ENCODE data around the gene SHLD1. TPM values are rescaled to one million over a fixed set of nuclear protein-coding genes. Genes with fewer than 3 reads are reported as not detected.
A peak's percentile ranks its signal among the peaks of the same experiment; 100 is the strongest.

SHLD1 gene
- total RNA-seq, 2 experiments from 2014 or later: 7.9 to 9.4 TPM

DNA sequence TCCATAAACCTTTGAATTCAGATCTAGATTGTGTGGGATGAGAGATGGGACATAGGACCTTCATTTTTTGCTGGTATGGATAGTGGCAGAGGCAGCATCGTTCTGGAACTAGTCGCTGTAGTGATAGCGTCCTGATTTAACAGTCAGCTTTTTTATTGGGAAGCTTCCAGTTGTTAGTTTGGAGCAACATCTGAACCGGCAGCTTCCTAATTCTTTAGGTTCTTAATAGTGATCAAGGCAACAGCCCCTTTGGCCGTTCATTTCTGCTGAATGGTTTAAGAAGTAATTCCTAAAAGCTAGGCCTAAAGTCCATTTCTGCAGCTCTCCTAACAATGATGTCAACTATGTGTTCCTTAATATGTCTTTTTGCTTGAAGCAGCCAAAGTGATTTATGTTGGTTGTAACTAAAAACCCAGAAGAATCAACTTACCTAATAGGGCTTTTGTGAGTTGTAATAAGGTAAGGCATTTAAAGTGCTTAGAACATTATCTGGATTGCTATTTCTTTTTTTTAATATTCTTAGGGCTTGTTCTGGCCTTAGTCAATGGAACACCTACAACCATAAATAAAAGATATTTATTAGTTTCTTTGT, 90.3 kb downstream of the SHLD1 start:
- POLR2A ChIA-PET: no interaction called here
- peaks cover 37% of the 10 kb centered on the region for H3K4me1 Mint-ChIP-seq
- H3K27me3 Mint-ChIP-seq: no peaks in the 10 kb centered on the region
- no peak for DNase-seq
- CTCF ChIA-PET: no interaction called here
- no peaks in the 10 kb centered on the region for H3K9me3 Mint-ChIP-seq
- no peak overlapping the region for H3K27ac Mint-ChIP-seq
- no peak overlapping the region for H3K4me3 Mint-ChIP-seq
- peaks cover 5% of the 10 kb centered on the region for H3K36me3 Mint-ChIP-seq (ENCODE audit: low read depth)

DNA sequence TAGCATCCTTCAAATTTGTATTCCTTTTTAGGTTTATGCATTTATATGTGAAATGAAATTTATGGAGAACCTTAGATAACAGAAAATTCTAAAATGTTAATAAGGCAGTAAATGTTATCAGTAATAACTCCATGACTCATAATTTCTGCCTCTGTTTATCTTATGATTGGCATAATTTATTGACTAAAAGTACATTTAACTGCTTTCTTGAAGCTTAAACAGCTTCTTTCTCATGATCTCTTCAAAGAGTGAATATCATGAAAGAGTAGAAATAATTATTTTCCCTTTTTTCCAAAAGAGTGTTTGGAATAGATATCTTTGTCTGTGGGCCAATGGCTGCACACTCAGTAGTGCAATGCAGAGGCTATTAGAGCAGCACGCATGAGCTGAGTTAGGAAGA, 91.3 kb downstream of the SHLD1 start:
- CTCF ChIA-PET: interaction anchor here (0.5 kb wide), 1 partner anchor 56 kb away, joined by 3 read pairs; no protein-coding TSS in a partner anchor
- peaks cover 36% of the 10 kb centered on the region for H3K4me1 Mint-ChIP-seq
- H3K4me3 Mint-ChIP-seq: no peak overlapping the region

DNA sequence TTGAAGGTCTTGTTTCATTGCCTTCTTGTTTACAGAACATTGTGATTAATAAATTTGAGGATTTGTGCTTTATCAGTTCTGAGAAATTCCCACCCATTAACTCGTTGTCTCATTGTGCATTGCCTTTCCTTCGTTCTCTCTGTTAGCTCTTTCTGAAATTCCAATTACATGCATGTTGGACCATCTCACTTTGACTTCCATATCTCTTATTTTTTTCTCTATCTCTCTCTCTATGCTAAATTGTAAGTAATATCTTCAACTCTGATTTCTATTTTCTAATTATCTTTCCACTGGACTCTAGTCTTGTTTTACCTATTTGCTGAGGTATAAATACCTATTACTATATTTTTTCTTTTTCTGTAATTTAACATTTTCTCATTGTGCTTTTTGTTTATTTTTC, 92.3 kb downstream of the SHLD1 start:
- no peak overlapping the region for H3K27ac Mint-ChIP-seq
- ChIA-PET POLR2A (interaction anchor here (0.9 to 1.4 kb wide), 2 partner anchors 77 to 105 kb away, joined by 3 to 4 read pairs; no protein-coding TSS in a partner anchor), CTCF (interaction anchor here (0.8 to 1.1 kb wide), 2 partner anchors 8 to 77 kb away, joined by 3 read pairs; no protein-coding TSS in a partner anchor)

More for the DNA sequence above, 91.3 kb downstream of the SHLD1 start:
- Mint-ChIP-seq H3K27ac (no peak overlapping the region), H3K27me3 (no peaks in the 10 kb centered on the region), H3K9me3 (no peaks in the 10 kb centered on the region), H3K36me3 (ENCODE audit: low read depth) (peaks cover 5% of the 10 kb centered on the region)
- POLR2A ChIA-PET: interaction anchor here (0.9 kb wide), 1 partner anchor 106 kb away, joined by 3 read pairs; no protein-coding TSS in a partner anchor
- DNase-seq: no peak

DNA sequence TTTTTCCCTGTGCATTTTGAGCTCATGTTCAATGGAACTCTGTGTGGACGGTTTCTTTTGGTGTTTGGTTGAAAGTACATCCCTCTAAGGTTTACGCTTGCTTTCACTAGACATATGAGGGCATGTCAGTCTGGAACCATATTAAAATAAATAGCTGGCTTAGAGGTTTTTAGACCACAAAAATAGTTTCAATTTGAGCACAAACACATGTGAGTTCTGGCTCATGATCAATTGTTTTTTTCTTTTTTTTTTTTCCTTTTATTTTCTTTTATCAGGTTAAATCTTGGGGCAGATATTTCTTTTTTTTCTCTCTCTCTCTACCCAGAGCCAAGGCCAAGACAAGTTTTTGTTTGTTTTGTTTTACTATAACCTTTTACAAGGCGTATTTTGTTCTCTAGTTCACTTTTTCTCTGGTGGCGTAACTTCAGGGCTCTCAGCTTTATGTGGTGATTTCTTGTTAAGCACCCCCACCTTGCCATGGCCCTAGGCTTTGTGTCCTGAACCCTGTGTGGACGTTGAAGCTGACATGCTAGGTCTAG, 92.9 kb downstream of the SHLD1 start:
- Mint-ChIP-seq H3K27me3 (no peaks in the 10 kb centered on the region), H3K27ac (peak overlapping the region; percentile 24)
- CTCF ChIA-PET: interaction anchor here (0.8 to 1.1 kb wide), 3 partner anchors 9 to 313 kb away, joined by 3 read pairs; no protein-coding TSS in a partner anchor

More for the DNA sequence above, 92.3 kb downstream of the SHLD1 start:
- DNase-seq: no peak
- no peaks in the 10 kb centered on the region for H3K27me3 Mint-ChIP-seq
- H3K4me3 Mint-ChIP-seq: no peak overlapping the region
- H3K36me3 Mint-ChIP-seq (ENCODE audit: low read depth): peaks cover 5% of the 10 kb centered on the region
- peaks cover 35% of the 10 kb centered on the region for H3K4me1 Mint-ChIP-seq
- H3K9me3 Mint-ChIP-seq: no peaks in the 10 kb centered on the region

DNA sequence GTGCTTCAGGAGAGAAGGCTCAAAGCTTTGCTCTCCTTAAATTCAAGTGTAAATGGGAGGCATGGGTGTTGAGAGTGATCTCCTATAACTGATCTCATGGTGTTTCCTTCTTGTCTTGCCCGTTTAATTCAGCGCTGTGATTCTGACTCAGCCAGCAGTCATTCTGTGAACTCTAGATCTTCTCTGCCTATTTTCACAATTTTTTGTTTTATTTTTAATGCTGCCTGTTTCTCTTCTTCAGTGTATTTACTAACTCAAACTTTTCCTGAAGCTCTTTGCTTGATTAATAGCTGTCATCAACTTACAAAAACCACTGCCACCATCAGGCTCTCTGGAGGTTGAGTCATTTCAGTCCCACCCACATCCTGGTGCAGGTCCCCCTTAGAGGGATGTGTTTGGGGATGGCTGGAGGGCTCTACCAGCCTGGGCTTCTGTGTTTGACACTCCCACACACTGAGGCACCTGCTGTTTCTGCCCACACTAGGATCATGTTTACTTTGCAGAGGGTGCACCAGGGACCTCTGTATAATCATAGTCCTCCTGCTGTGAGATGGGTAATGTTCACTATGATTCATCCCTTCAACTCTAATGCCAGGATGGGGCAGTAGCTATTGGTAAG, 94.0 kb downstream of the SHLD1 start:
- peak overlapping the region; percentile 40 for H3K27ac Mint-ChIP-seq
- ChIA-PET CTCF (interaction anchor here (1.0 to 1.1 kb wide), 2 partner anchors 75 to 314 kb away, joined by 3 read pairs; no protein-coding TSS in a partner anchor), POLR2A (interaction anchor here (0.6 to 2.2 kb wide), 4 partner anchors 75 to 103 kb away, joined by 3 to 8 read pairs (median 4); no protein-coding TSS in a partner anchor)
- peaks cover 5% of the 10 kb centered on the region for H3K36me3 Mint-ChIP-seq (ENCODE audit: low read depth)
- peaks cover 46% of the 10 kb centered on the region for H3K4me1 Mint-ChIP-seq
- no peaks in the 10 kb centered on the region for H3K9me3 Mint-ChIP-seq
- H3K27me3 Mint-ChIP-seq: peaks cover 2% of the 10 kb centered on the region
- peak; percentile 73 for DNase-seq
- H3K4me3 Mint-ChIP-seq: no peak overlapping the region

More for the DNA sequence above, 92.9 kb downstream of the SHLD1 start:
- DNase-seq: no peak
- Mint-ChIP-seq H3K4me3 (no peak overlapping the region), H3K9me3 (no peaks in the 10 kb centered on the region), H3K4me1 (peaks cover 37% of the 10 kb centered on the region), H3K36me3 (ENCODE audit: low read depth) (peaks cover 5% of the 10 kb centered on the region)
- POLR2A ChIA-PET: interaction anchor here (0.8 to 2.2 kb wide), 3 partner anchors 19 to 104 kb away, joined by 4 to 8 read pairs (median 4); no protein-coding TSS in a partner anchor

DNA sequence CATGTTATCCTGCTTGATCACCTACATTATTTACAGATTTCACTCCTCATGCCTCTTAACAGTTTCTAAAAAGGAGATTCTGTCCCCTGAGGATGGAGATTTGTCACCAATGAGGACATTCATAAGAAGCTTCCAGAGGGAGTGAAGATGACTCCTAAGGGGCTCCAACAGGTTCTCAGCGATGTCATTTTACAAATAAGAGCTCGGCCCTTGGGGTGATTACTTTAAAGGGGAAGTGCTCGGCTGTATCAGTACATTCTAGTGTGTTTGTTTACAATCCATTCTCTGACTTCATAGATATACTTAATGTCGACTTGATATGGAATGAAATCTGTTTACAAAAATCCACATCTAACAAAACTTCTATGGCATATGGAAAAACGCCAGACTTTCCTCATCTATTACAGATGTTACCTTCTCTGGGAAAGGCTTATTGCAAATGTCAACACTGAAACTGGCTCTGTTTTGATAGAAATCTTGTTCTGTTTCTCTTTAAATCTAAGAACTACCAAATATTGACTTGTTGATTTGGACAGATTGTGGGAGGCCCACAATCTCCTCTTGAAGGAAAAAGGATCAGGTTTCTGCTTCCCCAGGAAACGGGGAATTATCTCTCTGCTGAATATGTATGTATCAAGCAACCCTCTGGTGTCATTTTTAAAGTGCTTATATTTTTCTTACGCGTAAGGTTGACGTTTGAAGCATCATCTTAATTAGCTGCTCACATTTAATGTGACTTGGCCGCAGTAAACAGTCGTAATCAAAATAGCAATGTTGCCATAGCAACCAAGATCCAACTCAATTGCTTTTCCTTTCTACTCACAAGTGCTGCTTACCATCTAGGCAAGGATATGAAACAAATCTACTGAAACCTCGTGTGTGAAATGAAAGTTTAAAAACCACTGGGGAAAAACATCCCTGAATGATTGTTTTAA, 95.7 kb downstream of the SHLD1 start:
- no peak for DNase-seq
- H3K36me3 Mint-ChIP-seq (ENCODE audit: low read depth): peaks cover 5% of the 10 kb centered on the region
- H3K4me3 Mint-ChIP-seq: no peak overlapping the region
- peaks cover 47% of the 10 kb centered on the region for H3K4me1 Mint-ChIP-seq
- H3K27me3 Mint-ChIP-seq: peaks cover 2% of the 10 kb centered on the region
- no peak overlapping the region for H3K27ac Mint-ChIP-seq
- H3K9me3 Mint-ChIP-seq: no peaks in the 10 kb centered on the region
- CTCF ChIA-PET: no interaction called here
- POLR2A ChIA-PET: interaction anchor here (0.6 to 0.9 kb wide), 2 partner anchors 19 to 29 kb away, joined by 4 read pairs; no protein-coding TSS in a partner anchor

DNA sequence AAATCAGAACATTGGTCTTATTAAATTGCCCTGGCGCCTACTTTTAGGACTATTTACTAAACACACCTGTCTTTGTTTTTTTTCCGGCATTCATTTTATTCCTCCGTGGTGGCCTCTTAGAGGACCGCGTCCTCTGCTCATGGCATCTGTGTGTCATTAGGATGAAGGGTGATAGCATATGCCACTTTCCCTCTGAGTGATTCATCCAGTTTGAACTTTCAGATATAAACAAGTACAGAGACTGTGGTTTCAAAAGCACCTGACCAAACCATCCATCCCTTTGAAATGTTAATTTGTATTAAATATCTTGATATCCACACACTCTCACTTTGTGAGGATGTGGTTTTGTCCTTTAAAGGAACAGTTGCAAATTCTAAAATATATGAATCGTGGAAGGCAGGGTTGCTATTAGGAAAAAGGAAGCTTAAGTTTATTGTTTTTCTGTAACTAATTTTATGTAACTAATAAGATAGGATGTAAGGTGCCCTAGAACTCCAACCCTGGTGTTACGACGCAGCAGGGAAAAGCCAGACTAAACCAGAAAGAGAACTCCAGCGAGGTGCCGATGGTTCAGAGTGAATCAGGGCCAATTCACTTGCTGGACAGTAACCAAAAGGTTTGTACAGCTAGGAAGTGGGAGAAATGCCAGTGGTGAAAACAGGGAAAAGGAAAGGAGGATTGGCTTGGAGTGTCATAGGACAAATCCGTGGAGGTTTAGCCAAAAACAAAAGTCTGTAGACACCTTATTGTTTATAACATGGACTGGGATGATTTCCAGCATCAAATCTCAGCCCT, 98.7 kb downstream of the SHLD1 start:
- ChIA-PET POLR2A (no interaction called here), CTCF (interaction anchor here (0.6 kb wide), 1 partner anchor 174 kb away, joined by 4 read pairs; no protein-coding TSS in a partner anchor)
- Mint-ChIP-seq H3K27me3 (peaks cover 2% of the 10 kb centered on the region), H3K36me3 (ENCODE audit: low read depth) (no peaks in the 10 kb centered on the region), H3K4me3 (no peak overlapping the region), H3K4me1 (peaks cover 29% of the 10 kb centered on the region), H3K27ac (no peak overlapping the region), H3K9me3 (no peaks in the 10 kb centered on the region)
- DNase-seq: no peak

DNA sequence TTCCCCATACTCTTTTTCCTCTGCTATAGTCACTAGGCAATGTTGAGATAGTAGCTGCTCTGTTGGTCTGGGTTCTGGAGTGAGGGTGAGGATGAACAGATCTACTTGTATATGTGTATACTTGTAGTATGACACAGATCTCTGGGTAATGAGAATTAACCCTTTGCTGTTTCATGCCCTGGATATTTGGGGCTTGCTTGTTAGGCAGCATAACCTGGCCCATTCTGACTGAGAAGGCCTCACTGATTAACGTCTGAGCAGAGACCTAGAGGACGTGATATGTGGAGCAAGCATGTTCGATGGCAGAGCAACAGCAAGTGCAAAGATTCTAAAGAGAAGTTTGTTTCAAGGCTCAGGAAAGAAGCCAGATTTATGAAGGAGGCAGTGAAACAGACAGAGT, 105.7 kb downstream of the SHLD1 start:
- ChIA-PET CTCF (interaction anchor here (0.6 kb wide), 1 partner anchor 1618 kb away, joined by 3 read pairs; no protein-coding TSS in a partner anchor), POLR2A (no interaction called here)
- Mint-ChIP-seq H3K9me3 (peaks cover 5% of the 10 kb centered on the region), H3K27ac (no peak overlapping the region), H3K4me3 (no peak overlapping the region), H3K36me3 (ENCODE audit: low read depth) (peaks cover 4% of the 10 kb centered on the region), H3K27me3 (no peaks in the 10 kb centered on the region), H3K4me1 (no peaks in the 10 kb centered on the region)
- DNase-seq: no peak

DNA sequence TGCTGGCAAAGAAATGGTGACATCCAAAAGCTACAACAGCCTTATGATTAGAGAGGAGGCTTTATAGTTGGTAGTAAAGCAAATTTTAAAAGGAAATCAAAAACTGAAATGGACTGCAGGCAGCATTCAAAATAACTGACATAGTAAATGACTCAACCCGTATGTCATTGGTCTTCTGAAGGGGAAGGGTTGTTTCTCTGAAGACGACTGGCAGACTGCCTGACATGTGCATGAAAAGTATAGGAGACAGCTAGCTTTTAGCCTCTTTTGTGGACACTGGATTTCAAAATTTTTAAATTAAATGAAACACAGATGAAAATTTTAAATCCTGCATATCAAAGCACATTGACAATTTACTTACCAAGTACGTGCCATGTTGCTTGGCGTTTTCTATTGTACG, 109.4 kb downstream of the SHLD1 start:
- Mint-ChIP-seq H3K27me3 (no peaks in the 10 kb centered on the region), H3K9me3 (peaks cover 5% of the 10 kb centered on the region), H3K36me3 (ENCODE audit: low read depth) (peaks cover 6% of the 10 kb centered on the region), H3K4me1 (peaks cover 20% of the 10 kb centered on the region), H3K27ac (no peak overlapping the region), H3K4me3 (no peak overlapping the region)
- CTCF ChIA-PET: no interaction called here
- POLR2A ChIA-PET: no interaction called here
- DNase-seq: no peak

DNA sequence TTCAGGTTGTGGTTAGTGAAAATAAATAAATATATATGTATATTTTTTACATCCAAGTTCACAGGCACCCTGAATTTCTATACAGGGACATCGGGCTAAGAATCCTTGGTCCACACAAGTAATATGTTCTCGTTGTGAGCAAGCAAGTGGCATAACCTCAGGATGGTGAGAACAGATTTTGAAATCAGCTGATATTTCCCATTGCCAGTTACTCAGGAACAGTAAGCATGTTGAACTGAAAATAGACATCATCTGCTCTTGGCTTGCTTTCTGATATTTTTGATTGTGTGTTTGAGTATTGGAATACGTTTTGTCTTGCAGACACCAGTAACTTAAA, 112.5 kb downstream of the SHLD1 start:
- ChIA-PET POLR2A (no interaction called here), CTCF (no interaction called here)
- Mint-ChIP-seq H3K27me3 (no peaks in the 10 kb centered on the region), H3K36me3 (ENCODE audit: low read depth) (peaks cover 3% of the 10 kb centered on the region), H3K9me3 (no peaks in the 10 kb centered on the region), H3K4me1 (peaks cover 32% of the 10 kb centered on the region), H3K4me3 (no peak overlapping the region), H3K27ac (no peak overlapping the region)
- DNase-seq: no peak

DNA sequence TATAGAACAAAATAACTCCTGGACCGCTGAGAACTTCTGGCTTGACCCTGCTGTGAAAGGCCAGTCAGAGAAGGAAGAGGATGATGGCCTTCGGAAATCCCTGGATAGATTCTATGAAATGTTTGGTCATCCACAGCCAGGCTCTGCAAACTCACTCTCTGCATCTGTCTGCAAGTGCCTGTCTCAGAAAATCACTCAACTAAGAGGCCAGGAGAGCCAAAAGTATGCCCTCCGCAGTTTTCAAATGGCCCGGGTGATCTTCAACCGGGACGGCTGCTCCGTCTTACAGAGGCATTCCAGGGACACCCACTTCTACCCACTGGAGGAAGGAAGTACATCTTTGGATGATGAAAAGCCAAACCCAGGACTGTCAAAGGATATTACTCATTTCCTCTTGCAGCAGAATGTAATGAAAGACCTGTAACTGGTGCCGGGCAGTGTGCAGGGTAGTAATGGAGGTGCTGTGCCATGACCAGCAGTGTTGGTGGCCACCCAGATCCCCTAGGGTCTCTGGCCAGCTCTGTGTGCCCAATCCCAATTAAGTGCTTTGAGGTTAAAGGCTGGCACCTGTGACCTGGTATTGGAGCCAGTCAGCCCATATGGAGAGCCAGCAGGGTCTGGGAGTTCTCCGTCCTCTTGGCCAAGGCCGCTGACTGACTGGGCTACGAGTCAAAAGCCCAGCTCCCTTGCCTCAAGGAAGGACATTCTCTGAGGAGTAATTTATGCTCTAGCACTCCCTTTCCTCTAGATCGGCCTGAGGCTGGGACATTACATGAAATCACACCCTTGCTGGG, 113.0 kb downstream of the SHLD1 start:
- CTCF ChIA-PET: no interaction called here
- no peaks in the 10 kb centered on the region for H3K9me3 Mint-ChIP-seq
- H3K27ac Mint-ChIP-seq: peak overlapping the region; percentile 12
- H3K4me3 Mint-ChIP-seq: no peak overlapping the region
- DNase-seq: peak; percentile 22
- peaks cover 32% of the 10 kb centered on the region for H3K4me1 Mint-ChIP-seq
- H3K36me3 Mint-ChIP-seq (ENCODE audit: low read depth): peaks cover 3% of the 10 kb centered on the region
- POLR2A ChIA-PET: no interaction called here
- no peaks in the 10 kb centered on the region for H3K27me3 Mint-ChIP-seq
